HCT116 (cell line): Measurements from ENCODE around the gene CCT5.

Experiments used
- POLR2A ChIP-seq: IDR thresholded peaks from 2 replicates; pipeline ENCODE4 v1.7.0; 2011; ENCODE audit warnings: borderline replicate concordance; ENCODE audit not compliant: insufficient read depth, insufficient read length; ENCODE audit errors: extremely low read depth
- POLR2AphosphoS5 ChIP-seq: IDR thresholded peaks from 2 replicates; pipeline ENCODE4 v1.6.1; 2011; ENCODE audit warnings: mild to moderate bottlenecking, low read depth, low read length, moderate library complexity
- SIN3A ChIP-seq: IDR thresholded peaks from 2 replicates; pipeline ENCODE4 v1.6.1; 2012; ENCODE audit warnings: low read depth
- SP1 ChIP-seq: IDR thresholded peaks from 2 replicates; pipeline ENCODE4 v1.6.1; 2012; ENCODE audit warnings: low read depth
- ZNF274 ChIP-seq: fragments of 200-500 bp; sonication (Bioruptor generic); IDR thresholded peaks from 2 replicates; pipeline ENCODE4 v1.6.1; 2014; ENCODE audit warnings: mild to moderate bottlenecking, low read depth, low read length, inconsistent platforms
- TF ChIP-seq, protein P1 (sequence below), 3 experiments: fragments of 200-600 bp in 1 of 3; sonication (generic) in 1 of 3; IDR thresholded peaks in 2 of 3; conservative IDR thresholded peaks in 1 of 3; 2 replicates each; pipeline ENCODE4 v1.5.1; 2012 to 2017; ENCODE audit warnings: low read depth in 2 of 3, low read length in 2 of 3, antibody characterized with exemption in 1 of 3, borderline replicate concordance in 1 of 3, control low read depth in 1 of 3, mild to moderate bottlenecking in 1 of 3, mixed read lengths in 1 of 3, mixed run types in 1 of 3, moderate library complexity in 1 of 3; ENCODE audit not compliant: insufficient read depth in 1 of 3
- TF ChIP-seq, protein P2 (sequence below): IDR thresholded peaks from 2 replicates; pipeline ENCODE4 v1.6.1; 2012

DNA sequence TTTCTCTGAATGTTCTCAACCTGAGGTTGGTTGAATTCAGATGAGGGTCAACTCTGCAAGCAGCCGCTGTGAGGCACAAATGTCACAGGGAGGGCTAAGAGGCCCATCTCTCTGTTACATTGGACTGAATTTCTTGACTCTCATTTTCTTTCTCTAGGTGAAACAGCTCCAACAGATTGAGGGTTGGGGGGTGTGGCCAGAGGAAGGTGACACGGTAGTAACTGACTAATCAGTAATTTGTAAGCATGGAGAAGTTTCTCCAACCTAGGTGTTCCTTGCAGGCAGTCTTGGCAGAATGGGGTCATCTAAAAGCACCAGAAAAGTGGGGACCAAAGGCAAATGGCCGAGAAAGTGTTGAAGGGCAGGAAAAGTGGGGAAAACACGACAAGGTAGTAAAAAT, 16.8 kb downstream of the CCT5 start:
- TF ChIP-seq SIN3A (no peak), SP1 (no peak), POLR2AphosphoS5 (no peak), POLR2A (no peak), ZNF274 (no peak)
- TF ChIP-seq, protein P1, sequence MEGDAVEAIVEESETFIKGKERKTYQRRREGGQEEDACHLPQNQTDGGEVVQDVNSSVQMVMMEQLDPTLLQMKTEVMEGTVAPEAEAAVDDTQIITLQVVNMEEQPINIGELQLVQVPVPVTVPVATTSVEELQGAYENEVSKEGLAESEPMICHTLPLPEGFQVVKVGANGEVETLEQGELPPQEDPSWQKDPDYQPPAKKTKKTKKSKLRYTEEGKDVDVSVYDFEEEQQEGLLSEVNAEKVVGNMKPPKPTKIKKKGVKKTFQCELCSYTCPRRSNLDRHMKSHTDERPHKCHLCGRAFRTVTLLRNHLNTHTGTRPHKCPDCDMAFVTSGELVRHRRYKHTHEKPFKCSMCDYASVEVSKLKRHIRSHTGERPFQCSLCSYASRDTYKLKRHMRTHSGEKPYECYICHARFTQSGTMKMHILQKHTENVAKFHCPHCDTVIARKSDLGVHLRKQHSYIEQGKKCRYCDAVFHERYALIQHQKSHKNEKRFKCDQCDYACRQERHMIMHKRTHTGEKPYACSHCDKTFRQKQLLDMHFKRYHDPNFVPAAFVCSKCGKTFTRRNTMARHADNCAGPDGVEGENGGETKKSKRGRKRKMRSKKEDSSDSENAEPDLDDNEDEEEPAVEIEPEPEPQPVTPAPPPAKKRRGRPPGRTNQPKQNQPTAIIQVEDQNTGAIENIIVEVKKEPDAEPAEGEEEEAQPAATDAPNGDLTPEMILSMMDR (IDR thresholded peaks at IDR 0.05 in 2 of 3, conservative IDR thresholded peaks at IDR 0.05 in 1 of 3; ENCODE audit: borderline replicate concordance in 1 of 3, insufficient read depth in 1 of 3, low read depth in 2 of 3, low read length in 2 of 3): no peak
- TF ChIP-seq, protein P2, sequence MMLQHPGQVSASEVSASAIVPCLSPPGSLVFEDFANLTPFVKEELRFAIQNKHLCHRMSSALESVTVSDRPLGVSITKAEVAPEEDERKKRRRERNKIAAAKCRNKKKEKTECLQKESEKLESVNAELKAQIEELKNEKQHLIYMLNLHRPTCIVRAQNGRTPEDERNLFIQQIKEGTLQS: no peak
